CD1c-positive myeloid dendritic cell (primary cell): ENCODE data around the gene KCNC1.

ENCODE experiments used
- DNase-seq: peaks from one replicate; pipeline ENCODE4 v3.0.0-alpha.2; 2016; ENCODE audit errors: extremely low spot score

Gene KCNC1

GRCh38 chr11:17755891-17756290 is 21.3 kb downstream of the KCNC1 start:
- no peak for DNase-seq

GRCh38 chr11:17760102-17761029 is 25.8 kb downstream of the KCNC1 start:
- no peak for DNase-seq

- no peak for DNase-seq
Observed at GRCh38 chr11:17762309-17762974, 27.9 kb downstream of the KCNC1 start.

- no peak for DNase-seq
Observed at GRCh38 chr11:17763244-17763643, 28.7 kb downstream of the KCNC1 start.

GRCh38 chr11:17763703-17764102 is 29.1 kb downstream of the KCNC1 start:
- no peak for DNase-seq

GRCh38 chr11:17764446-17765218 is 30.1 kb downstream of the KCNC1 start:
- DNase-seq: no peak

GRCh38 chr11:17765356-17766072 is 30.9 kb downstream of the KCNC1 start:
- no peak for DNase-seq

GRCh38 chr11:17766073-17766359 is 31.4 kb downstream of the KCNC1 start:
- no peak for DNase-seq

- DNase-seq: no peak
Observed at GRCh38 chr11:17766590-17766989, 32.0 kb downstream of the KCNC1 start.

GRCh38 chr11:17767301-17767885 is 32.8 kb downstream of the KCNC1 start:
- no peak for DNase-seq

- no peak for DNase-seq
Observed at GRCh38 chr11:17767914-17768313, 33.3 kb downstream of the KCNC1 start.

- no peak for DNase-seq
Observed at GRCh38 chr11:17768547-17768946, 34.0 kb downstream of the KCNC1 start.

- no peak for DNase-seq
Observed at GRCh38 chr11:17769218-17769617, 34.6 kb downstream of the KCNC1 start.

- no peak for DNase-seq
Observed at GRCh38 chr11:17770048-17770652, 35.6 kb downstream of the KCNC1 start.

GRCh38 chr11:17770917-17771316 is 36.3 kb downstream of the KCNC1 start:
- DNase-seq: no peak

- no peak for DNase-seq
Observed at GRCh38 chr11:17771415-17771814, 36.8 kb downstream of the KCNC1 start.

- no peak for DNase-seq
Observed at GRCh38 chr11:17771841-17772401, 37.3 kb downstream of the KCNC1 start.

GRCh38 chr11:17772704-17773600 is 38.4 kb downstream of the KCNC1 start:
- no peak for DNase-seq

- DNase-seq: no peak
Observed at GRCh38 chr11:17773674-17774073, 39.1 kb downstream of the KCNC1 start.
